GM13977 (cell line): ENCODE results near the gene SEC23A.
"Not testable (repeated sequence)": the region's sequence is repeated elsewhere in the genome, so short reads cannot be mapped to it uniquely, and the experiment has no call there.

Source experiments
- DNase-seq: peaks from one replicate; pipeline ENCODE4 v3.0.0; 2012; ENCODE audit warnings: low spot score
- in situ Hi-C: fragments of 300-500 bp; cut with MboI; formaldehyde crosslinking; loops from one replicate; pipeline ENCODE4 v1.12.0; 2022; ENCODE audit warnings: low sequenced_read_pairs, low pct_unique_long_range_greater_than_20kb, mixed read lengths, inconsistent platforms; ENCODE audit not compliant: unreplicated experiment
- TF ChIP-seq, protein P1 (sequence below): IDR thresholded peaks from 2 replicates; pipeline ENCODE4 v1.5.1; 2012; ENCODE audit warnings: mild to moderate bottlenecking, control low read depth; ENCODE audit not compliant: insufficient read depth; ENCODE audit errors: extremely low read depth, missing control alignments

Gene SEC23A

DNA sequence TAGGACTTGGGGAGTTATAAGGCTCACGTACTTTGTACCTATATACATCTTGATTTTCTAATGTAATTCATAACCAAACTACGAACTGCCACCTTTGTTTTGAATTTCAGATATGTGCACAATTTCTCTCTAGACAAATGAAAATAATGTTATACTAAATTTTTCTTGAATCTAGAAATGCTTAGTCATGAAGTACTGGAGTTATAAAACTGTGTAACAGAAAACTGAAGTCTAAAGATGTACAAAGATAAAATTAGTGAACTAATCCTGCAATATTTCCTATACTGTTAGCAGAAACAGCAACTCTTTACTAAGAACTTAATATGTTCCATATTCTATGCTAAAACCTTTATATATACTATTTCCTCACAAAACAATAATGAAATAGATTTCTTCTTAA lies 15.5 kb downstream of the SEC23A start:
- TF ChIP-seq, protein P1, sequence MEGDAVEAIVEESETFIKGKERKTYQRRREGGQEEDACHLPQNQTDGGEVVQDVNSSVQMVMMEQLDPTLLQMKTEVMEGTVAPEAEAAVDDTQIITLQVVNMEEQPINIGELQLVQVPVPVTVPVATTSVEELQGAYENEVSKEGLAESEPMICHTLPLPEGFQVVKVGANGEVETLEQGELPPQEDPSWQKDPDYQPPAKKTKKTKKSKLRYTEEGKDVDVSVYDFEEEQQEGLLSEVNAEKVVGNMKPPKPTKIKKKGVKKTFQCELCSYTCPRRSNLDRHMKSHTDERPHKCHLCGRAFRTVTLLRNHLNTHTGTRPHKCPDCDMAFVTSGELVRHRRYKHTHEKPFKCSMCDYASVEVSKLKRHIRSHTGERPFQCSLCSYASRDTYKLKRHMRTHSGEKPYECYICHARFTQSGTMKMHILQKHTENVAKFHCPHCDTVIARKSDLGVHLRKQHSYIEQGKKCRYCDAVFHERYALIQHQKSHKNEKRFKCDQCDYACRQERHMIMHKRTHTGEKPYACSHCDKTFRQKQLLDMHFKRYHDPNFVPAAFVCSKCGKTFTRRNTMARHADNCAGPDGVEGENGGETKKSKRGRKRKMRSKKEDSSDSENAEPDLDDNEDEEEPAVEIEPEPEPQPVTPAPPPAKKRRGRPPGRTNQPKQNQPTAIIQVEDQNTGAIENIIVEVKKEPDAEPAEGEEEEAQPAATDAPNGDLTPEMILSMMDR: no peak
- in situ Hi-C loops: no loop called here
- DNase-seq: no peak

DNA sequence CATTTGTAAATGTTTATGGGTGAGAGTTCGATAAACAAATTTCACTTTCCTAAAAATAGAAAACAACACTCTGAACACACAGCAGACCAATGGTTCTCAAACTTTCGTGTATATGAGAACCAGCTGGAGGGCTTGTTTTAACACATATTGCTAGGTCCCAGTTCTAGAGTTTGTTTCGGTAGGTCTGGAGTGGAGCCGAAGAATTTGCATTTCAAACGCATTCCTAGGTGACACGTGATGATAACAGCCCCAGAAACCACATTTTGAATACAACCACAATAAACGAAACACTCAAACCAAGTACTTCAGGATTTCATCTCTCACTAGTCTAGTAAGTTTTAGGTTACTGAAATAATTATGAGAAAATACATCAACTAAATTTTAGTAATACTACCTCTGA lies 17.1 kb downstream of the SEC23A start:
- DNase-seq: no peak
- TF ChIP-seq, protein P1: no peak
- in situ Hi-C loops: no loop called here

DNA sequence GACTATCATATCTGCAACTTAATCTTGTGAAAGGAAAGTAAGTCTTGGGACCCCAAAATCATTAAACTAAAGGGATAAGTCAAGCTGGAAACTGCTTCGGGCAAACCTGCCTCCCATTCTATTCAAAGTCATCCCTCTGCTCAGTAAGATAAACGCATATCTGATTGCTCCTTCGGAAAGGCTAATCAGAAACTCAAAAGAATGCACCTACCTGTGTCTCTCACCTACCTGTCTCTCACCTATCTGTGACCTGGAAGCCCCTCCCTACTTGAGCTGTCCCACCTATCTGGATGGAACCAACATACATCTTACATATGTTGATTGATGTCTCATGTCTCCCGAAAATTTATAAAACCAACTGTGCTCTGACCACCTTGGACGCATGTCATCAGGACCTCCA lies 19.9 kb downstream of the SEC23A start:
- DNase-seq: no peak
- in situ Hi-C loops: no loop called here
- TF ChIP-seq, protein P1: no peak

DNA sequence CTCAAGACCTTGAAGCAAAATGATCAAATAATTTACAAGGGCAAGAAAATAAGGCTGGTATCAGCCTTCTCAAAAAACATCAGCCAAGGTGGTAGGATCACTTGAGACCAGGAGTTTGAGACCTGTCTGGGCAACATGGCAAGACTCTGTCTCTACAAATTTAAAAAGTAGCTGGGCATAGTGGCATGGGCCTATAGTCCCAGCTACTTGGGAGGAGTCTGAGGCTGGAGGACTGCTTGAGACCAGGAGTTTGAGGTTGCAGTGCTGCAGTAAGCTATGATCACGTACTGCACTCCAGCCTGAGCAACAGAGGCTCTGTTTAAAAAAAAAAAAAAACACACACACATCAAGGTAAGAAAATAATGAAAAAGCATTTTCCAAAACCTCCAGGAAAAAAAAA lies 22.1 kb downstream of the SEC23A start:
- no peak for DNase-seq
- TF ChIP-seq, protein P1: no peak
- in situ Hi-C loops: no loop called here

DNA sequence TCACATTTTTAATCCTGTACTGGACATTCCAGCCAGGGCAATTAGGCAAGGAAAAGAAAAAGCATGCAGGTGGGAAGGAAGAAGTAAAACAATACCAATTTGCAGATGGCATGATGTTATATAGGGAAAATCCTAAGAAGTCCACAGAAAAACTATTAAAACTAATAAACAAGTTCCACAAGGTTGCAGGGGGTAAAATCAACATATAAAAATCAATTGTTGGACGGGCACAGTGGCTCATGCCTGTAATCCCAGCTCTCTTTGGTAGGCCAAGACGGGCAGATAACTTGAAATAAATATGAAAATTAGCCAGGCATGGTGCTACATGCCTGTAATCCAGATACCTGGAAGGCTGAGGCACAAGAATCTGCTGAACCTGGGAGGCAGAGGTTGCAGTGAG lies 31.9 kb downstream of the SEC23A start:
- no peak for DNase-seq
- TF ChIP-seq, protein P1: no peak
- in situ Hi-C loops: no loop called here

DNA sequence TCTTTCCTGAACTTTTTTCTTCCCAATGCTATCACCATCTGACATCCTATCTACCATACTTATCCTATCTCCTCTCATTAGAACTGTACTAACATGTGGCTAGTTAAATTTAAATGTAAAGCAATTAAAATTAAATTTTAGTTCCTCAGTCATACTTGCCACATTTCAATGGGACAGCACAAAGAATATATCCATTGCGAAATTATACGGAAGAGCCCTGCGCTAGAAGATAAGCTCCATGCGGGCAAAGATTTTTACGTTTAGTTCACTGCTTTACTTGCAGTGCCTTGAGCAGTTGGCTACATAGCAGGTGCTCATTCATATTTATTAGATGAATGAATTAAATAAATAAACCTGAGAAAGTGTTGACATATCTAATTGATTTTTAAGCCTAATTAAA lies 33.1 kb downstream of the SEC23A start:
- DNase-seq: no peak
- in situ Hi-C loops: no loop called here
- TF ChIP-seq, protein P1: no peak

DNA sequence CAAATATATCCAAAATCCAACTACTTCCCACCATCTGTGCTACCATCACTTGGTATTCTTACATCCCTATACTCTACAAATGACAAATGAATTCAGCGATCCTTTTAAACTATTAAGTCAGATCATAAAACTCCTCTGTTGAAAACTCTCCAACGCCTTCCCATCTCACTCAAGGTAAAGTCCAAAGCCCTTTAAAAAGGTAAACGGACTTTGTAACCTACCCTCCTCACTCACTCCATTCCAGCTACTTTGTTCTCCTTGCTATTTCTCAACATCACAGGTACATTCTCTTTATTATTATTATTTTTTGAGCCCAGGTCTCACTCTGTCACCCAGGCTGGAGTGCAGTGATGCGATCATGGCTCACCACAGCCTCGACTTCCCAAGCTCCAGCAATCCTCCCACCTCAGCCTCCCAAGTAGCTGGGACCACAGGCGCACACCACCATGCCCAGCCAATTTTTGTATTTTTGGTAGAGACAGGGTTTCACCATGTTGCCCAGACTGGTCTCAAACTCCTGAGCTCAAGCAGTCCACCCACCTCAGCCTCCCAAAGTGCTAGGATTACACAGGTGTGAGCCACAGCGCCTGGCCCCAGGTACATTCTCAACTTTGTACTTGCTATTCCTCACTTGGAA lies 33.7 kb downstream of the SEC23A start:
- DNase-seq, in situ Hi-C loops: not testable (repeated sequence)
